Stimulated activated CD8-positive, alpha-beta memory T cell treated with anti-CD3 and anti-CD28 coated beads, Interleukin-15, amount 100 ng/mL, for 1 hour (primary cell): Measurements from ENCODE around the gene DEPDC5.
A peak's percentile ranks its signal among the peaks of the same experiment; 100 is the strongest.
"Not testable (repeated sequence)": the region's sequence is repeated elsewhere in the genome, so short reads cannot be mapped to it uniquely, and the experiment has no call there.

Experiments used
- DNase-seq: peaks from one replicate; pipeline ENCODE4 v3.0.0-alpha.2; 2020; ENCODE audit warnings: low read depth

Gene DEPDC5

GRCh38 chr22:31749636-31750364 lies 4.0 kb upstream of the DEPDC5 start, which contains the start of gene PRR14L:
PRR14L (minus strand) TSS chr22:31750132; CDS start chr22:31738860, 11,272 bp downstream.
- DNase-seq, result peak; percentile 100

- DNase-seq, result no peak
These were observed 3.2 kb upstream of the DEPDC5 start for GRCh38 chr22:31750365-31751284.

GRCh38 chr22:31752096-31752847 lies 1.5 kb upstream of the DEPDC5 start:
- no peak for DNase-seq

- no peak for DNase-seq
These were observed 700 bp upstream of the DEPDC5 start for GRCh38 chr22:31753005-31753633.

GRCh38 chr22:31754813-31755212 lies 994 bp downstream of the DEPDC5 start:
- DNase-seq, result no peak

GRCh38 chr22:31757265-31757664 lies 3.4 kb downstream of the DEPDC5 start:
- DNase-seq, result no peak

GRCh38 chr22:31758860-31759259 lies 5.0 kb downstream of the DEPDC5 start:
- DNase-seq, result not testable (repeated sequence)

- no peak for DNase-seq
These were observed 11.0 kb downstream of the DEPDC5 start for GRCh38 chr22:31764785-31765184.

- DNase-seq, result no peak
These were observed 14.7 kb downstream of the DEPDC5 start for GRCh38 chr22:31768422-31769059.

GRCh38 chr22:31773416-31773815 lies 19.6 kb downstream of the DEPDC5 start:
- no peak for DNase-seq

- no peak for DNase-seq
These were observed 22.4 kb downstream of the DEPDC5 start for GRCh38 chr22:31776231-31776630.

- DNase-seq, result no peak
These were observed 36.0 kb downstream of the DEPDC5 start for GRCh38 chr22:31789803-31790202.

- no peak for DNase-seq
These were observed 36.4 kb downstream of the DEPDC5 start for GRCh38 chr22:31790240-31790639.

GRCh38 chr22:31799358-31799757 lies 45.5 kb downstream of the DEPDC5 start:
- DNase-seq, result not testable (repeated sequence)

GRCh38 chr22:31800065-31800464 lies 46.2 kb downstream of the DEPDC5 start:
- DNase-seq, result no peak

- DNase-seq, result not testable (repeated sequence)
These were observed 47.0 kb downstream of the DEPDC5 start for GRCh38 chr22:31800861-31801260.

- DNase-seq, result no peak
These were observed 48.8 kb downstream of the DEPDC5 start for GRCh38 chr22:31802575-31802974.

GRCh38 chr22:31806751-31807150 lies 52.9 kb downstream of the DEPDC5 start:
- DNase-seq, result no peak

GRCh38 chr22:31812977-31813605 lies 59.3 kb downstream of the DEPDC5 start:
- DNase-seq, result no peak

- DNase-seq, result not testable (repeated sequence)
These were observed 60.1 kb downstream of the DEPDC5 start for GRCh38 chr22:31813898-31814297.

- DNase-seq, result no peak
These were observed 61.1 kb downstream of the DEPDC5 start for GRCh38 chr22:31814942-31815341.
